DOHH2 (cell line): ENCODE measurements around the gene SLC35G4.

Experiments
- H3F3A ChIP-seq: fragments of 200-600 bp; sonication (generic), shearing (Covaris generic); 2 replicates; pipeline ENCODE4 v1.6.0; 2016; ENCODE audit warnings: antibody characterized with exemption, mild to moderate bottlenecking; ENCODE audit not compliant: control insufficient read depth, insufficient read depth
- H3K27ac ChIP-seq: fragments of 200-600 bp; sonication (generic); 2 replicates; pipeline ENCODE4 v1.5.1; 2014; ENCODE audit warnings: low read depth, mild to moderate bottlenecking, low read length, moderate library complexity
- H3K27me3 ChIP-seq: fragments of 200-600 bp; sonication (generic); 2 replicates; pipeline ENCODE4 v1.6.1; 2014; ENCODE audit warnings: mild to moderate bottlenecking, low read length, mixed read lengths; ENCODE audit not compliant: control insufficient read depth
- H3K36me3 ChIP-seq: fragments of 200-600 bp; sonication (generic); 2 replicates; pipeline ENCODE4 v1.6.1; 2014; ENCODE audit warnings: mild to moderate bottlenecking, low read length, moderate library complexity, mixed read lengths; ENCODE audit not compliant: control insufficient read depth
- H3K4me1 ChIP-seq: fragments of 200-600 bp; sonication (generic); 2 replicates; pipeline ENCODE4 v1.6.1; 2014; ENCODE audit warnings: mild to moderate bottlenecking, low read length, mixed read lengths; ENCODE audit not compliant: control insufficient read depth
- H3K4me2 ChIP-seq: fragments of 200-600 bp; sonication (generic); 2 replicates; pipeline ENCODE4 v1.6.0; 2014; ENCODE audit warnings: mild to moderate bottlenecking, low read length, moderate library complexity
- H3K4me3 ChIP-seq: fragments of 200-600 bp; sonication (generic); 2 replicates; pipeline ENCODE4 v1.5.1; 2014; ENCODE audit warnings: mild to moderate bottlenecking, low read length, mixed read lengths
- H3K79me2 ChIP-seq: fragments of 200-600 bp; sonication (generic); 2 replicates; pipeline ENCODE4 v1.6.1; 2014; ENCODE audit warnings: mild to moderate bottlenecking, low read length, mixed read lengths; ENCODE audit not compliant: control insufficient read depth
- H3K9me2 ChIP-seq: fragments of 200-600 bp; sonication (generic); replicated peaks from 2 replicates; pipeline ENCODE4 v1.6.1; 2014; ENCODE audit warnings: mild to moderate bottlenecking, low read length, mixed read lengths; ENCODE audit not compliant: control insufficient read depth
- H3K9me3 ChIP-seq: fragments of 200-600 bp; sonication (generic); 2 replicates; pipeline ENCODE4 v1.6.1; 2014; ENCODE audit warnings: antibody characterized with exemption, low read length, mixed read lengths; ENCODE audit not compliant: control insufficient read depth, insufficient read depth
- H4K20me1 ChIP-seq: fragments of 200-600 bp; sonication (generic); 2 replicates; pipeline ENCODE4 v1.6.0; 2014; ENCODE audit warnings: low read depth, mild to moderate bottlenecking, antibody characterized with exemption, low read length, moderate library complexity; ENCODE audit not compliant: control insufficient read depth, insufficient read depth
- EZH2phosphoT487 ChIP-seq: fragments of 200-600 bp; sonication (generic); IDR thresholded peaks from 2 replicates; pipeline ENCODE4 v1.6.1; 2017; ENCODE audit warnings: borderline replicate concordance, mild to moderate bottlenecking, antibody characterized with exemption, low read length, moderate library complexity, mixed read lengths
- TF ChIP-seq, protein P1 (sequence below): fragments of 200-600 bp; sonication (generic); IDR thresholded peaks from one replicate; pipeline ENCODE4 v1.5.1; 2014; ENCODE audit warnings: antibody characterized with exemption, mild to moderate bottlenecking, low read depth, low read length; ENCODE audit not compliant: poor library complexity, severe bottlenecking

SLC35G4 gene

DNA sequence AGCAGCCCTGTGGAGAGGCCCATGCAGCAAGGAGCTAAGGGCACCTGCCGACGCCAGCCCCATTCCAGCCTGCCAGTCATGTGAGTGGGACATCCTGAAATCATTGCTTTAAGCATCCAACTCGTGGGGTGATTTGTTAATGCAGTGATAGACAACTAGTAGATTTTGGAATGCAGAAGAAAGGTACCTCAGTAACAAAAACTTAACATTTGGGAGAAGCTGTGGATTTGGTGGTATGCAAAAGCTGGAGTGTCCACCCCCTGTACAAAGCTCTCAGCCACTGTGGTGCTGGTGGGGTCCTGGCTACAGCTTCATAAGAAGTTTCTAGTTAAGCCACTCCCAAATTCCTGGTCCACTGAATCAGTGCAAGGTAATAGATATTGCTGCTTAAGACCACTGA lies 42.5 kb downstream of the SLC35G4 start:
- Histone ChIP-seq H3K27me3 (peaks cover 43% of the 10 kb centered on the region), H3F3A (no peaks in the 10 kb centered on the region), H3K36me3 (no peaks in the 10 kb centered on the region), H3K4me3 (no peak overlapping the region), H3K79me2 (no peaks in the 10 kb centered on the region), H3K4me2 (no peak overlapping the region), H3K9me3 (no peaks in the 10 kb centered on the region), H3K27ac (no peak overlapping the region), H3K9me2 (no peaks in the 10 kb centered on the region), H4K20me1 (no peaks in the 10 kb centered on the region), H3K4me1 (peaks cover 11% of the 10 kb centered on the region)
- no peak for TF ChIP-seq EZH2phosphoT487
- TF ChIP-seq, protein P1, sequence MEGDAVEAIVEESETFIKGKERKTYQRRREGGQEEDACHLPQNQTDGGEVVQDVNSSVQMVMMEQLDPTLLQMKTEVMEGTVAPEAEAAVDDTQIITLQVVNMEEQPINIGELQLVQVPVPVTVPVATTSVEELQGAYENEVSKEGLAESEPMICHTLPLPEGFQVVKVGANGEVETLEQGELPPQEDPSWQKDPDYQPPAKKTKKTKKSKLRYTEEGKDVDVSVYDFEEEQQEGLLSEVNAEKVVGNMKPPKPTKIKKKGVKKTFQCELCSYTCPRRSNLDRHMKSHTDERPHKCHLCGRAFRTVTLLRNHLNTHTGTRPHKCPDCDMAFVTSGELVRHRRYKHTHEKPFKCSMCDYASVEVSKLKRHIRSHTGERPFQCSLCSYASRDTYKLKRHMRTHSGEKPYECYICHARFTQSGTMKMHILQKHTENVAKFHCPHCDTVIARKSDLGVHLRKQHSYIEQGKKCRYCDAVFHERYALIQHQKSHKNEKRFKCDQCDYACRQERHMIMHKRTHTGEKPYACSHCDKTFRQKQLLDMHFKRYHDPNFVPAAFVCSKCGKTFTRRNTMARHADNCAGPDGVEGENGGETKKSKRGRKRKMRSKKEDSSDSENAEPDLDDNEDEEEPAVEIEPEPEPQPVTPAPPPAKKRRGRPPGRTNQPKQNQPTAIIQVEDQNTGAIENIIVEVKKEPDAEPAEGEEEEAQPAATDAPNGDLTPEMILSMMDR: no peak

DNA sequence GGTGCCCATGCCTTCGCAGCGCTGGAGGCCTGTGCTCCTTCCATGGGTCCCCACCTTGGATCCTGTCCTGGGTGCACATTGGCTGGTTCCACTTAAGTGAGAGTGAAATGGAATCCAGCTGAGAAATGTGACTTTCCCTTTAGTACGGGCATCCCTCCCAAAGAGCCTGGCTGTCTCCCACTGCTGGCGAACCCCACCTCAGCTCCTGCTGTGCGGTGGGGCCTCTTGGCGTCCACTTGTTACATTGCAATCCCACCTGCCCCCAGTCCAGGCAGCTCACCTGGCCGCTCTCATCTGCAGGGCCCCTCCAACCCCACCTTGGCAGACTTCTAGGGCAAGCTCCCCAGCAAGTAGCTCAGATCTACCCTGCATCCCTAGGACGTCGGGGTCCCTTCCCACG lies 44.1 kb downstream of the SLC35G4 start:
- Histone ChIP-seq H3K27ac (no peak overlapping the region), H3K9me2 (no peaks in the 10 kb centered on the region), H4K20me1 (no peaks in the 10 kb centered on the region), H3K36me3 (no peaks in the 10 kb centered on the region), H3K4me1 (peaks cover 11% of the 10 kb centered on the region), H3K4me2 (no peak overlapping the region), H3K27me3 (peaks cover 43% of the 10 kb centered on the region), H3K79me2 (no peaks in the 10 kb centered on the region), H3F3A (no peaks in the 10 kb centered on the region), H3K4me3 (no peak overlapping the region), H3K9me3 (no peaks in the 10 kb centered on the region)
- no peak for TF ChIP-seq EZH2phosphoT487
- TF ChIP-seq, protein P1: no peak

DNA sequence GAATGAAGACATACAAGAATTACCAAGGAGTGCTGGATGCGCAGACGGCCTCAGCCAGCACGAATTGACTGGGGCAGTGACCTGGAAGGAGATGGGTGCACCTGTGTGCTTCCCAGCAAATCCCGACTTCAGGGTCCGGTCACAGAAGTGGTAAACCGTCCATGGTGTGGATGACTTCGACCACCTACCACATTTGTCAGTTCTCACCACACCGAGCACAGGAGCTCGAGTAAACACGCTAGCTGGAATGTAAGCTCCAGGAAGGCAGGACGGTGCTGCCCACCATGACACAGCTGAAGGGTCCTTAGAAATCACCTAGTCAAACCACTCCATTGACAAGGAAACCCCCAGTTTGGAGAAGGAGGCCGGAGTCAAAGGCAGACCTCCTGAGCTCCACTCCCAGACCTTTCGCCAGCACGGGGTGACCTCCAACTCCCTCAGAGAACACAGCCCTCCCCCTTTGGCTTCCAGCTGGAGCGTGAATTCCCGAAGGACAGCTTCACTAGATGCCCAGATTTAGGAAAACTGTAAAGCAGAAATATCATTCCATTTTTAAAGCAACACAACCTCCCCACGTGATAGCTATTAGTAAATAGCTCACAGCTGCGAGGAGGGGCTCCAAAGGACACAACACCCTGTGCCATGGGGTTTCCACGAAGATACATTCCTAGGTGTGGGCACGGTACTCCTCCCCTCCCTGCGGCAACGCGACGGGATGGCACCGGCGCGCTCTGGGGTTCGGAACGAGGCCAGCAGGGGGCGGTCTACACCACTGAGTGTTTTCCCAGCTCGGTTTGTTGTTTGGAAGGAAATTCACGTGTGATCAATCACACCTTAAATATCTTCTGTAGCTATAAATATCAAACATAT lies 45.6 kb downstream of the SLC35G4 start:
- Histone ChIP-seq H3K36me3 (no peaks in the 10 kb centered on the region), H3K9me2 (no peaks in the 10 kb centered on the region), H3K4me2 (peak overlapping the region; percentile 35), H3K27me3 (peaks cover 39% of the 10 kb centered on the region), H3K4me1 (peaks cover 11% of the 10 kb centered on the region), H3K79me2 (no peaks in the 10 kb centered on the region), H3F3A (no peaks in the 10 kb centered on the region), H3K27ac (no peak overlapping the region), H4K20me1 (no peaks in the 10 kb centered on the region), H3K4me3 (peak overlapping the region; percentile 13; the same call in 1 of the 2 replicates), H3K9me3 (no peaks in the 10 kb centered on the region)
- TF ChIP-seq EZH2phosphoT487: no peak
- TF ChIP-seq, protein P1: peak; percentile 98
